HG03064 (cell line): ENCODE measurements around the gene ZNF154.
A peak's percentile ranks its signal among the peaks of the same experiment; 100 is the strongest.
"Not testable (repeated sequence)": the region's sequence is repeated elsewhere in the genome, so short reads cannot be mapped to it uniquely, and the experiment has no call there.

ENCODE experiments used
- ATAC-seq: cut with Tn5 transposase; IDR thresholded peaks from one replicate; pipeline ENCODE4 v1.9.1; 2021; ENCODE audit warnings: low read depth; ENCODE audit not compliant: unreplicated experiment

The ZNF154 gene

GRCh38 chr19:57708641-57709361, at the start of gene ZNF154:
Gene ZNF154, minus strand, starts transcription at chr19:57709204. Its CDS starts 233 bp downstream, at chr19:57708971.
- no peak for ATAC-seq

GRCh38 chr19:57757941-57758340, 48.9 kb upstream of the ZNF154 start:
- no peak for ATAC-seq

- ATAC-seq: no peak
These were observed 46.0 kb upstream of the ZNF154 start for GRCh38 chr19:57755031-57755430.

GRCh38 chr19:57754091-57754673, 45.2 kb upstream of the ZNF154 start:
- ATAC-seq: no peak

- ATAC-seq: no peak
These were observed 39.0 kb upstream of the ZNF154 start for GRCh38 chr19:57748029-57748428.

GRCh38 chr19:57747472-57747807, 38.4 kb upstream of the ZNF154 start:
- no peak for ATAC-seq

GRCh38 chr19:57746580-57747471, 37.8 kb upstream of the ZNF154 start, which contains the start of gene ZNF776:
Gene ZNF776, plus strand, starts transcription at chr19:57746815. Its CDS starts 244 bp downstream, at chr19:57747059.
- peak; percentile 93 for ATAC-seq

GRCh38 chr19:57738770-57739169, 29.8 kb upstream of the ZNF154 start:
- not testable (repeated sequence) for ATAC-seq

- ATAC-seq: not testable (repeated sequence)
These were observed 29.3 kb upstream of the ZNF154 start for GRCh38 chr19:57738320-57738719.

- no peak for ATAC-seq
These were observed 11.9 kb upstream of the ZNF154 start for GRCh38 chr19:57720878-57721277.

GRCh38 chr19:57719901-57720519, 11.0 kb upstream of the ZNF154 start:
- no peak for ATAC-seq

GRCh38 chr19:57719424-57719823, 10.4 kb upstream of the ZNF154 start:
- ATAC-seq: no peak

- no peak for ATAC-seq
These were observed 3.2 kb upstream of the ZNF154 start for GRCh38 chr19:57712222-57712621.

GRCh38 chr19:57709616-57710015, 612 bp upstream of the ZNF154 start:
- ATAC-seq: no peak

- ATAC-seq: no peak
These were observed 2.7 kb downstream of the ZNF154 start for GRCh38 chr19:57706346-57706745.

- ATAC-seq: no peak
These were observed 7.4 kb downstream of the ZNF154 start for GRCh38 chr19:57701625-57702024.

GRCh38 chr19:57689750-57690149, 19.3 kb downstream of the ZNF154 start:
- no peak for ATAC-seq

- ATAC-seq: no peak
These were observed 20.8 kb downstream of the ZNF154 start for GRCh38 chr19:57688011-57688763.

GRCh38 chr19:57687363-57688010, 21.5 kb downstream of the ZNF154 start:
- no peak for ATAC-seq

GRCh38 chr19:57686727-57687126, 22.3 kb downstream of the ZNF154 start:
- no peak for ATAC-seq
